ENCODE measurements around the gene SHISA7.
A peak's percentile ranks its signal among the peaks of the same experiment; 100 is the strongest.

- TF ChIP-seq, protein P1, sequence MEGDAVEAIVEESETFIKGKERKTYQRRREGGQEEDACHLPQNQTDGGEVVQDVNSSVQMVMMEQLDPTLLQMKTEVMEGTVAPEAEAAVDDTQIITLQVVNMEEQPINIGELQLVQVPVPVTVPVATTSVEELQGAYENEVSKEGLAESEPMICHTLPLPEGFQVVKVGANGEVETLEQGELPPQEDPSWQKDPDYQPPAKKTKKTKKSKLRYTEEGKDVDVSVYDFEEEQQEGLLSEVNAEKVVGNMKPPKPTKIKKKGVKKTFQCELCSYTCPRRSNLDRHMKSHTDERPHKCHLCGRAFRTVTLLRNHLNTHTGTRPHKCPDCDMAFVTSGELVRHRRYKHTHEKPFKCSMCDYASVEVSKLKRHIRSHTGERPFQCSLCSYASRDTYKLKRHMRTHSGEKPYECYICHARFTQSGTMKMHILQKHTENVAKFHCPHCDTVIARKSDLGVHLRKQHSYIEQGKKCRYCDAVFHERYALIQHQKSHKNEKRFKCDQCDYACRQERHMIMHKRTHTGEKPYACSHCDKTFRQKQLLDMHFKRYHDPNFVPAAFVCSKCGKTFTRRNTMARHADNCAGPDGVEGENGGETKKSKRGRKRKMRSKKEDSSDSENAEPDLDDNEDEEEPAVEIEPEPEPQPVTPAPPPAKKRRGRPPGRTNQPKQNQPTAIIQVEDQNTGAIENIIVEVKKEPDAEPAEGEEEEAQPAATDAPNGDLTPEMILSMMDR (IDR thresholded peaks at IDR 0.05), result peak in 3 of 6 experiments; percentile 18 to 34 (median 29)
- TF ChIP-seq POLR2A (IDR thresholded peaks at IDR 0.05), result peak in 1 of 4 donors; percentile 24
These were observed 59.6 kb downstream of the SHISA7 start for GRCh38 chr19:55383279-55384130.

All from esophagus squamous epithelium (tissue), 4 donors.